HepG2 (cell line): Measurements from ENCODE around the gene TADA2A. TPM values are rescaled to one million over a fixed set of nuclear protein-coding genes. Genes with fewer than 3 reads are reported as not detected.

Experiments
- AGO2 ChIP-seq: fragments of 200-400 bp; formaldehyde crosslinking; optimal IDR thresholded peaks from 2 replicates; pipeline ENCODE3; 2017; ENCODE audit warnings: mild to moderate bottlenecking, low read depth, low read length, moderate library complexity
- FOXC1 ChIP-seq: sonication (generic); formaldehyde crosslinking; IDR thresholded peaks from 2 replicates; pipeline ENCODE4 v1.8.0; 2022; ENCODE audit warnings: mild to moderate bottlenecking, missing genetic modification reagents, borderline replicate concordance
- GZF1 ChIP-seq: sonication (generic); formaldehyde crosslinking; IDR thresholded peaks from 2 replicates; pipeline ENCODE4 v1.5.1; 2020; ENCODE audit warnings: mild to moderate bottlenecking, missing genetic modification reagents
- HMG20B ChIP-seq: conservative IDR thresholded peaks from 2 replicates; pipeline ENCODE4 v1.6.1; 2016; ENCODE audit warnings: missing genetic modification reagents, missing compliant biosample characterization
- HNRNPH1 ChIP-seq: fragments of 200-400 bp; formaldehyde crosslinking; optimal IDR thresholded peaks from 2 replicates; pipeline ENCODE3; 2017; ENCODE audit warnings: mild to moderate bottlenecking, low read depth, low read length
- HNRNPUL1 ChIP-seq: fragments of 200-400 bp; formaldehyde crosslinking; IDR thresholded peaks from 2 replicates; pipeline ENCODE4 v1.6.1; 2017; ENCODE audit warnings: low read depth, mild to moderate bottlenecking, low read length, moderate library complexity
- KLF16 ChIP-seq, 2 experiments: sonication (generic) in 1 of 2; formaldehyde crosslinking in 1 of 2; IDR thresholded peaks; 2 replicates each; pipeline versions ENCODE4 v1.6.1 to v1.8.0; 2016 to 2023; ENCODE audit warnings: missing genetic modification reagents in 2 of 2, missing compliant biosample characterization in 1 of 2
- MTA3 ChIP-seq: sonication (generic); formaldehyde crosslinking; IDR thresholded peaks from 2 replicates; pipeline ENCODE4 v1.4.0; 2020; ENCODE audit warnings: missing genetic modification reagents
- NCOA5 ChIP-seq: sonication (generic); formaldehyde crosslinking; IDR thresholded peaks from 2 replicates; pipeline ENCODE4 v1.4.0; 2020; ENCODE audit warnings: missing genetic modification reagents
- PHF8 ChIP-seq: sonication (generic); formaldehyde crosslinking; IDR thresholded peaks from 2 replicates; pipeline ENCODE4 v1.5.0; 2020; ENCODE audit warnings: missing genetic modification reagents
- RAD21 ChIP-seq: fragments of 450-650 bp; formaldehyde crosslinking; IDR thresholded peaks from 2 replicates; pipeline ENCODE4 v1.5.0; 2020; ENCODE audit warnings: mild to moderate bottlenecking
- SAFB2 ChIP-seq: sonication (generic); formaldehyde crosslinking; IDR thresholded peaks from 2 replicates; pipeline ENCODE4 v1.5.1; 2020; ENCODE audit warnings: missing genetic modification reagents, low read depth, mild to moderate bottlenecking, borderline replicate concordance
- SUZ12 ChIP-seq: fragments of 150-350 bp; IDR thresholded peaks from 2 replicates; pipeline ENCODE4 v1.6.1; 2014; ENCODE audit warnings: low read depth, low read length
- TCF7L2 ChIP-seq: IDR thresholded peaks from 2 replicates; pipeline ENCODE4 v1.6.1; 2011; ENCODE audit warnings: mild to moderate bottlenecking, low read depth, low read length, moderate library complexity
- ZBTB38 ChIP-seq: sonication (generic); formaldehyde crosslinking; IDR thresholded peaks from 2 replicates; pipeline ENCODE4 v1.5.1; 2020; ENCODE audit warnings: mild to moderate bottlenecking, missing genetic modification reagents
- ZFP37 ChIP-seq: sonication (generic); formaldehyde crosslinking; IDR thresholded peaks from 2 replicates; pipeline ENCODE4 v1.4.0; 2020; ENCODE audit warnings: missing genetic modification reagents, borderline replicate concordance
- ZKSCAN5 ChIP-seq: sonication (generic); formaldehyde crosslinking; IDR thresholded peaks from 2 replicates; pipeline ENCODE4 v1.5.1; 2020; ENCODE audit warnings: mild to moderate bottlenecking, missing genetic modification reagents
- ZNF232 ChIP-seq: sonication (generic); formaldehyde crosslinking; IDR thresholded peaks from 2 replicates; pipeline ENCODE4 v1.4.0; 2020; ENCODE audit warnings: missing genetic modification reagents, borderline replicate concordance
- ZNF343 ChIP-seq: sonication (generic); formaldehyde crosslinking; IDR thresholded peaks from 2 replicates; pipeline ENCODE4 v1.4.0; 2020; ENCODE audit warnings: mild to moderate bottlenecking, missing genetic modification reagents
- ZNF350 ChIP-seq: sonication (generic); formaldehyde crosslinking; IDR thresholded peaks from 2 replicates; pipeline ENCODE4 v1.4.0; 2020; ENCODE audit warnings: mild to moderate bottlenecking, low read depth, missing genetic modification reagents, borderline replicate concordance
- ZNF432 ChIP-seq: sonication (generic); formaldehyde crosslinking; IDR thresholded peaks from 2 replicates; pipeline ENCODE4 v1.5.0; 2020; ENCODE audit warnings: missing genetic modification reagents, mild to moderate bottlenecking, borderline replicate concordance
- ZNF468 ChIP-seq: sonication (generic); formaldehyde crosslinking; IDR thresholded peaks from 2 replicates; pipeline ENCODE4 v1.8.0; 2022; ENCODE audit warnings: mild to moderate bottlenecking, moderate library complexity, missing genetic modification reagents
- ZNF644 ChIP-seq: IDR thresholded peaks from 2 replicates; pipeline ENCODE4 v1.6.1; 2016; ENCODE audit warnings: low read depth
- ZNF879 ChIP-seq: sonication (generic); formaldehyde crosslinking; IDR thresholded peaks from 2 replicates; pipeline ENCODE4 v1.8.1; 2023; ENCODE audit warnings: missing genetic modification reagents
- polyA plus RNA-seq, 8 experiments: library from polyadenylated mRNA; depleted of rRNA in 3 of 8; stranded (reverse) in 7 of 8; unstranded in 1 of 8; fragments of >200 nt; fragmentation: Illumina TruSeq in 4 of 8; extraction: Trizol in 4 of 8; gene quantifications; 2 replicates each; pipeline versions ENCODE4 v1.2.1 to v1.2.3, GENCODE V29; 2011 to 2016; ENCODE audit warnings: low read depth in 4 of 8, missing spikeins in 1 of 8, mixed read lengths in 1 of 8; ENCODE audit not compliant: insufficient read depth in 1 of 8
- total RNA-seq, 5 experiments: library from RNA; depleted of rRNA; stranded (reverse); fragments of >200 nt; fragmentation: Illumina TruSeq; extraction: Trizol; gene quantifications; 2 replicates each; pipeline ENCODE4 v1.2.3, GENCODE V29; 2016; ENCODE audit warnings: low read depth in 1 of 5
- TF ChIP-seq, protein P1 (sequence below): IDR thresholded peaks from 2 replicates; pipeline ENCODE4 v1.6.1; 2012; ENCODE audit warnings: low read depth, low read length, improper control_type of control experiment
- TF ChIP-seq, protein P2 (sequence below): sonication (generic); formaldehyde crosslinking; IDR thresholded peaks from 2 replicates; pipeline ENCODE4 v1.4.0; 2020; ENCODE audit warnings: mild to moderate bottlenecking, missing genetic modification reagents
- TF ChIP-seq, protein P3 (sequence below): sonication (generic); formaldehyde crosslinking; IDR thresholded peaks from 2 replicates; pipeline ENCODE4 v1.4.0; 2020; ENCODE audit warnings: mild to moderate bottlenecking, missing genetic modification reagents

TADA2A gene
- total and polyA plus RNA-seq, 2 of the 13 experiments (the other 11 are each of a cell fraction or from before 2014, with no cell fraction given): 8.0 to 14.0 TPM

DNA sequence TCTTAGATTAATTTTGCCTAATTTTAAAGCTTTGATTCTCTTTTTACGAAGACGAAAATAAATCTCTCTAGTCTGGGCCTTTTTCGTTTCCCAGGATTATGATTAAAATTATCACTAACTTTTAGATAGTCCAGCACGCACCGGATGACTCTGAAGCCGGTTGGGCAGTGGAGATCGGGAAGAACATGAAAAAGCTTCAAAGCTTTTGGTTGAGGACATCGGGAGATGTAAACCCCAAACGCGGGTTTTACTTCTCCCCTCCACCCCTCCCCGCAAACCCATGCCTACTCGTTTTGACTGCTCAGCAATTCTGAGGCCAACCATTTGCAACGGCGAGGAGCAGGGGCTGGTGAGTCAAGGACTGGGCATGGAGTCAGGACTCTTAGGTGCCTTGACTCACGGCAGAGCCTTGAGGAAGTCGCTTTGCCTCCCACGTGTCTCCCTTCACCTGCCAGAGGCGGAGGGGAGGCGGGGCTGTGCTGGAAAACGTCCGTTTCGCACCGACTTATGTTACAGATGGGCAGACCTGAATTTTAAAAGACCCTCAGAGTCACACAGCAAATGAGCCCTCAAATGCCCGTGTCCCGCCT, 82.0 kb downstream of the TADA2A start (continued):
- TF ChIP-seq, protein P1, sequence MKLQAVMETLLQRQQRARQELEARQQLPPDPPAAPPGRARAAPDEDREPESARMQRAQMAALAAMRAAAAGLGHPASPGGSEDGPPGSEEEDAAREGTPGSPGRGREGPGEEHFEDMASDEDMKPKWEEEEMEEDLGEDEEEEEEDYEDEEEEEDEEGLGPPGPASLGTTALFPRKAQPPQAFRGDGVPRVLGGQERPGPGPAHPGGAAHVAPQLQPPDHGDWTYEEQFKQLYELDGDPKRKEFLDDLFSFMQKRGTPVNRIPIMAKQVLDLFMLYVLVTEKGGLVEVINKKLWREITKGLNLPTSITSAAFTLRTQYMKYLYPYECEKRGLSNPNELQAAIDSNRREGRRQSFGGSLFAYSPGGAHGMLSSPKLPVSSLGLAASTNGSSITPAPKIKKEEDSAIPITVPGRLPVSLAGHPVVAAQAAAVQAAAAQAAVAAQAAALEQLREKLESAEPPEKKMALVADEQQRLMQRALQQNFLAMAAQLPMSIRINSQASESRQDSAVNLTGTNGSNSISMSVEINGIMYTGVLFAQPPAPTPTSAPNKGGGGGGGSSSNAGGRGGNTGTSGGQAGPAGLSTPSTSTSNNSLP: no peak
- TF ChIP-seq ZBTB38: no peak
- TF ChIP-seq ZKSCAN5 (CRISPR knock-in tag): 0 out of 2 replicates have a peak, but pooled peaks have one; percentile 24
- TF ChIP-seq ZNF644: no peak
- no peak for TF ChIP-seq RAD21 (CRISPR knock-in tag)
- TF ChIP-seq MTA3 (CRISPR knock-in tag): no peak
- no peak for TF ChIP-seq HNRNPH1
- peak; percentile 40; the same call in 1 of the 2 replicates for TF ChIP-seq ZNF350 (CRISPR knock-in tag)
- TF ChIP-seq, protein P2, sequence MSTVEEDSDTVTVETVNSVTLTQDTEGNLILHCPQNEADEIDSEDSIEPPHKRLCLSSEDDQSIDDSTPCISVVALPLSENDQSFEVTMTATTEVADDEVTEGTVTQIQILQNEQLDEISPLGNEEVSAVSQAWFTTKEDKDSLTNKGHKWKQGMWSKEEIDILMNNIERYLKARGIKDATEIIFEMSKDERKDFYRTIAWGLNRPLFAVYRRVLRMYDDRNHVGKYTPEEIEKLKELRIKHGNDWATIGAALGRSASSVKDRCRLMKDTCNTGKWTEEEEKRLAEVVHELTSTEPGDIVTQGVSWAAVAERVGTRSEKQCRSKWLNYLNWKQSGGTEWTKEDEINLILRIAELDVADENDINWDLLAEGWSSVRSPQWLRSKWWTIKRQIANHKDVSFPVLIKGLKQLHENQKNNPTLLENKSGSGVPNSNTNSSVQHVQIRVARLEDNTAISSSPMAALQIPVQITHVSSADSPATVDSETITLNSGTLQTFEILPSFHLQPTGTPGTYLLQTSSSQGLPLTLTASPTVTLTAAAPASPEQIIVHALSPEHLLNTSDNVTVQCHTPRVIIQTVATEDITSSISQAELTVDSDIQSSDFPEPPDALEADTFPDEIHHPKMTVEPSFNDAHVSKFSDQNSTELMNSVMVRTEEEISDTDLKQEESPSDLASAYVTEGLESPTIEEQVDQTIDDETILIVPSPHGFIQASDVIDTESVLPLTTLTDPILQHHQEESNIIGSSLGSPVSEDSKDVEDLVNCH (CRISPR knock-in tag): no peak
- no peak for TF ChIP-seq ZNF468
- TF ChIP-seq SAFB2 (CRISPR knock-in tag): no peak; the same call in 1 of the 2 replicates
- peak; percentile 62; the same call in 1 of the 2 replicates for TF ChIP-seq GZF1 (CRISPR knock-in tag)
- no peak for TF ChIP-seq HMG20B (CRISPR knock-in tag)
- no peak for TF ChIP-seq SUZ12
- no peak for TF ChIP-seq PHF8
- no peak for TF ChIP-seq AGO2
- TF ChIP-seq HNRNPUL1: no peak
- TF ChIP-seq ZNF879: no peak
- TF ChIP-seq ZNF343: no peak; the same call in 1 of the 2 replicates
- TF ChIP-seq, protein P3, sequence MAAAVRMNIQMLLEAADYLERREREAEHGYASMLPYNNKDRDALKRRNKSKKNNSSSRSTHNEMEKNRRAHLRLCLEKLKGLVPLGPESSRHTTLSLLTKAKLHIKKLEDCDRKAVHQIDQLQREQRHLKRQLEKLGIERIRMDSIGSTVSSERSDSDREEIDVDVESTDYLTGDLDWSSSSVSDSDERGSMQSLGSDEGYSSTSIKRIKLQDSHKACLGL (CRISPR knock-in tag): no peak; the same call in 1 of the 2 replicates
- no peak for TF ChIP-seq ZNF432 (CRISPR knock-in tag)
- TF ChIP-seq ZFP37 (CRISPR knock-in tag): 0 out of 2 replicates have a peak, but pooled peaks have one; percentile 18
- no peak for TF ChIP-seq NCOA5
- TF ChIP-seq TCF7L2: no peak
- no peak for TF ChIP-seq ZNF232 (CRISPR knock-in tag)
- 0 out of 2 replicates have a peak, but pooled peaks have one; percentile 39 for TF ChIP-seq FOXC1 (CRISPR knock-in tag)
- no peak for TF ChIP-seq KLF16 (CRISPR knock-in tag; IDR thresholded peaks at IDR 0.05)
